Stimulated activated CD8-positive, alpha-beta memory T cell treated with anti-CD3 and anti-CD28 coated beads, Interleukin-4, amount 100 ng/mL, for 24 hours (primary cell): Measurements from ENCODE around the gene GNAO1.
A peak's percentile ranks its signal among the peaks of the same experiment; 100 is the strongest.

Experiments used
- DNase-seq: peaks from one replicate; pipeline ENCODE4 v3.0.0-alpha.2; 2020; ENCODE audit warnings: low read depth

The GNAO1 gene

GRCh38 chr16:56198006-56198754 is 6.9 kb downstream of the GNAO1 start:
- DNase-seq: no peak

- no peak for DNase-seq
These were observed 7.4 kb downstream of the GNAO1 start for GRCh38 chr16:56198755-56199114.

GRCh38 chr16:56199164-56199563 is 7.9 kb downstream of the GNAO1 start:
- DNase-seq: no peak

- DNase-seq: no peak
These were observed 9.7 kb downstream of the GNAO1 start for GRCh38 chr16:56201030-56201429.

GRCh38 chr16:56202036-56202435 is 10.7 kb downstream of the GNAO1 start:
- no peak for DNase-seq

- DNase-seq: peak; percentile 19
These were observed 11.8 kb downstream of the GNAO1 start for GRCh38 chr16:56203052-56203451.

- no peak for DNase-seq
These were observed 13.5 kb downstream of the GNAO1 start for GRCh38 chr16:56204816-56205215.

- DNase-seq: no peak
These were observed 15.7 kb downstream of the GNAO1 start for GRCh38 chr16:56206951-56207350.

GRCh38 chr16:56207421-56207820 is 16.1 kb downstream of the GNAO1 start:
- DNase-seq: no peak

GRCh38 chr16:56211435-56211981 is 20.2 kb downstream of the GNAO1 start:
- no peak for DNase-seq

- no peak for DNase-seq
These were observed 20.9 kb downstream of the GNAO1 start for GRCh38 chr16:56212144-56212543.

- no peak for DNase-seq
These were observed 30.7 kb downstream of the GNAO1 start for GRCh38 chr16:56221995-56222394.

GRCh38 chr16:56222474-56222997 is 31.2 kb downstream of the GNAO1 start:
- DNase-seq: no peak

GRCh38 chr16:56225017-56225742 is 33.9 kb downstream of the GNAO1 start:
- no peak for DNase-seq

GRCh38 chr16:56226187-56226586 is 34.9 kb downstream of the GNAO1 start:
- no peak for DNase-seq

GRCh38 chr16:56226845-56227525 is 35.7 kb downstream of the GNAO1 start:
- no peak for DNase-seq

- DNase-seq: no peak
These were observed 36.6 kb downstream of the GNAO1 start for GRCh38 chr16:56227936-56228335.

GRCh38 chr16:56228476-56228875 is 37.2 kb downstream of the GNAO1 start:
- no peak for DNase-seq

GRCh38 chr16:56233795-56234566 is 42.7 kb downstream of the GNAO1 start:
- DNase-seq: no peak

GRCh38 chr16:56234737-56235136 is 43.4 kb downstream of the GNAO1 start:
- DNase-seq: no peak

GRCh38 chr16:56237451-56237930 is 46.2 kb downstream of the GNAO1 start:
- DNase-seq: no peak

- no peak for DNase-seq
These were observed 46.9 kb downstream of the GNAO1 start for GRCh38 chr16:56238188-56238587.
